OCI-LY7 (cell line): ENCODE results near the gene APBB2. TPM values are rescaled to one million over a fixed set of nuclear protein-coding genes. Genes with fewer than 3 reads are reported as not detected.

Experiments
- BruUV-seq: library from RNA; stranded (reverse); fragments of 400-500 nt; replicated peaks from 2 replicates; lab custom pipeline; 2021; lab: Mats Ljungman, UMichigan
- CTCF ChIA-PET: fragments of 300-600 bp; sonication (Branson Sonifier 250); formaldehyde crosslinking; loops from one replicate; lab custom pipeline; 2022; ENCODE audit warnings: antibody characterized with exemption; ENCODE audit not compliant: unreplicated experiment; lab: Charles Lee
- POLR2A ChIA-PET: fragments of 300-600 bp; sonication (Branson Sonifier 250); formaldehyde crosslinking; loops from one replicate; lab custom pipeline; 2022; ENCODE audit warnings: antibody characterized with exemption; lab: Charles Lee
- DNase-seq: peaks from one replicate; pipeline ENCODE4 v3.0.0-alpha.2; 2015; ENCODE audit warnings: low spot score
- H2AFZ ChIP-seq: fragments of 200-600 bp; sonication (generic), shearing (Covaris generic); 2 replicates; pipeline ENCODE4 v1.6.1; 2014; ENCODE audit warnings: mild to moderate bottlenecking, antibody characterized with exemption, low read length, moderate library complexity
- H3K27ac ChIP-seq: fragments of 200-600 bp; sonication (generic); 2 replicates; pipeline ENCODE4 v1.5.1; 2014; ENCODE audit warnings: mixed run types, low read depth, mild to moderate bottlenecking, moderate library complexity, low read length, inconsistent platforms; ENCODE audit not compliant: poor library complexity, severe bottlenecking
- H3K36me3 ChIP-seq: fragments of 200-600 bp; sonication (generic); 2 replicates; pipeline ENCODE4 v1.6.1; 2014; ENCODE audit warnings: mild to moderate bottlenecking, antibody characterized with exemption, low read length, moderate library complexity, mixed read lengths; ENCODE audit not compliant: insufficient read depth
- H3K4me1 ChIP-seq: fragments of 200-600 bp; sonication (generic); 2 replicates; pipeline ENCODE4 v1.5.1; 2014; ENCODE audit warnings: mild to moderate bottlenecking, low read length; ENCODE audit not compliant: insufficient read depth, poor library complexity, severe bottlenecking
- H3K4me2 ChIP-seq: fragments of 200-600 bp; sonication (generic); 2 replicates; pipeline ENCODE4 v1.6.1; 2014; ENCODE audit warnings: mild to moderate bottlenecking, low read length
- H3K4me3 ChIP-seq: fragments of 200-600 bp; sonication (generic); 2 replicates; pipeline ENCODE4 v1.5.1; 2014; ENCODE audit warnings: mild to moderate bottlenecking, low read depth, low read length; ENCODE audit not compliant: poor library complexity, severe bottlenecking
- H3K79me2 ChIP-seq: fragments of 200-600 bp; sonication (generic); 2 replicates; pipeline ENCODE4 v1.6.1; 2016; ENCODE audit warnings: low read depth, mild to moderate bottlenecking, low read length, moderate library complexity, mixed read lengths; ENCODE audit not compliant: insufficient read depth
- H3K9me2 ChIP-seq: fragments of 200-600 bp; sonication (generic); 2 replicates; pipeline ENCODE4 v1.6.1; 2016; ENCODE audit warnings: mild to moderate bottlenecking, low read length, mixed read lengths; ENCODE audit not compliant: insufficient read depth
- H3K9me3 ChIP-seq: fragments of 200-600 bp; sonication (generic); 2 replicates; pipeline ENCODE4 v1.6.1; 2014; ENCODE audit warnings: mild to moderate bottlenecking, mixed run types, low read length, mixed read lengths
- H4K20me1 ChIP-seq: fragments of 200-600 bp; sonication (generic); 2 replicates; pipeline ENCODE4 v1.6.1; 2014; ENCODE audit warnings: mild to moderate bottlenecking, antibody characterized with exemption, low read length, moderate library complexity, mixed read lengths; ENCODE audit not compliant: insufficient read depth
- CTCF ChIP-seq: fragments of 200-600 bp; sonication (generic); conservative IDR thresholded peaks from 2 replicates; pipeline ENCODE4 v1.5.1; 2014; ENCODE audit warnings: mild to moderate bottlenecking, antibody characterized with exemption, low read length, moderate library complexity, mixed read lengths
- EZH2phosphoT487 ChIP-seq: fragments of 200-600 bp; sonication (generic); IDR thresholded peaks from 2 replicates; pipeline ENCODE4 v1.6.1; 2018; ENCODE audit warnings: low read depth, borderline replicate concordance, mild to moderate bottlenecking, mixed run types, antibody characterized with exemption, low read length, moderate library complexity, mixed read lengths
- intact Hi-C: fragments of 100-400 bp; cut with micrococcal nuclease; formaldehyde crosslinking; loops from one replicate; pipeline ENCODE4 v1.10.0; 2022; ENCODE audit not compliant: unreplicated experiment
- small RNA-seq: library from RNA; depleted of rRNA; stranded (forward); fragments of <200 nt; gene quantifications from one replicate; pipeline ENCODE3, GENCODE V24; 2014
- total RNA-seq, 2 experiments: library from RNA; depleted of rRNA in 1 of 2; stranded (reverse); fragments of >200 nt in 1 of 2; shearing (Covaris generic) in 1 of 2; gene quantifications; 2 replicates each; pipeline ENCODE4 v1.2.3, GENCODE V29; 2014 to 2022

The APBB2 gene
- total RNA-seq, 2 experiments from 2014 or later, result 66.4 to 88.5 TPM

GRCh38 chr4:40763228-40763716, 451.1 kb downstream of the APBB2 start:
- no peak overlapping the region for H3K4me2 ChIP-seq
- no peaks in the 10 kb centered on the region for H3K9me2 ChIP-seq
- TF ChIP-seq EZH2phosphoT487, result no peak
- TF ChIP-seq CTCF, result no peak
- H4K20me1 ChIP-seq, result no peaks in the 10 kb centered on the region
- no peak overlapping the region for H2AFZ ChIP-seq
- no TSS peak for BruUV-seq
- intact Hi-C loops, result no loop called here
- POLR2A ChIA-PET, result no interaction called here
- CTCF ChIA-PET, result no interaction called here
- H3K27ac ChIP-seq, result no peak overlapping the region
- H3K9me3 ChIP-seq, result no peaks in the 10 kb centered on the region
- H3K36me3 ChIP-seq, result no peaks in the 10 kb centered on the region
- no peak overlapping the region for H3K4me3 ChIP-seq
- no peak for DNase-seq
- no peaks in the 10 kb centered on the region for H3K79me2 ChIP-seq
- H3K4me1 ChIP-seq, result no peaks in the 10 kb centered on the region

Small RNA genes within 50 kb of the gene (small RNA-seq; reads per million reads assigned to genes)
- not detected for gene RF00019
- gene RNA5SP160, result not detected
- gene RNU6-1195P, result 0.89 reads per million, percentile 41 among the genes with 10 or more reads in this experiment
- gene RNU6-836P, result not detected

Other genes with a start within 250 kb of the APBB2 start
- 409 and 430 TPM in 2 replicates for gene UCHL1, start 42.4 kb upstream of the APBB2 start, total RNA-seq (2014; rRNA removed; shearing (Covaris generic))
- gene UCHL1, start 42.4 kb upstream of the APBB2 start, total RNA-seq (2022), result 375 and 432 TPM in 2 replicates